HG03571 (cell line): ENCODE data around the gene STAM2.
"Not testable (repeated sequence)": the region's sequence is repeated elsewhere in the genome, so short reads cannot be mapped to it uniquely, and the experiment has no call there.

ENCODE experiments used
- ATAC-seq: cut with Tn5 transposase; IDR thresholded peaks from one replicate; pipeline ENCODE4 v1.9.1; 2021; ENCODE audit not compliant: unreplicated experiment

STAM2 gene

GRCh38 chr2:152173831-152174230, 1.7 kb downstream of the STAM2 start:
- ATAC-seq: no peak

- not testable (repeated sequence) for ATAC-seq
These were observed 3.3 kb downstream of the STAM2 start for GRCh38 chr2:152172201-152172785.

GRCh38 chr2:152171718-152172117, 3.8 kb downstream of the STAM2 start:
- no peak for ATAC-seq

- not testable (repeated sequence) for ATAC-seq
These were observed 6.4 kb downstream of the STAM2 start for GRCh38 chr2:152169158-152169557.

- not testable (repeated sequence) for ATAC-seq
These were observed 8.1 kb downstream of the STAM2 start for GRCh38 chr2:152167470-152167869.

- peak; percentile 48 for ATAC-seq
These were observed 8.5 kb downstream of the STAM2 start for GRCh38 chr2:152167065-152167464.

- ATAC-seq: peak; percentile 72
These were observed 8.9 kb downstream of the STAM2 start for GRCh38 chr2:152166633-152167032.

- ATAC-seq: no peak
These were observed 9.8 kb downstream of the STAM2 start for GRCh38 chr2:152165780-152166179.

- no peak for ATAC-seq
These were observed 10.3 kb downstream of the STAM2 start for GRCh38 chr2:152165306-152165705.

GRCh38 chr2:152163669-152164068, 11.9 kb downstream of the STAM2 start:
- ATAC-seq: not testable (repeated sequence)

GRCh38 chr2:152162141-152162540, 13.4 kb downstream of the STAM2 start:
- ATAC-seq: no peak

- peak; percentile 78 for ATAC-seq
These were observed 14.0 kb downstream of the STAM2 start for GRCh38 chr2:152161598-152161997.

GRCh38 chr2:152160378-152160777, 15.2 kb downstream of the STAM2 start:
- ATAC-seq: not testable (repeated sequence)

- ATAC-seq: no peak
These were observed 18.3 kb downstream of the STAM2 start for GRCh38 chr2:152157253-152157652.

- ATAC-seq: no peak
These were observed 20.4 kb downstream of the STAM2 start for GRCh38 chr2:152155209-152155608.

- ATAC-seq: no peak
These were observed 21.1 kb downstream of the STAM2 start for GRCh38 chr2:152154462-152154861.

- peak; percentile 65 for ATAC-seq
These were observed 40.9 kb downstream of the STAM2 start for GRCh38 chr2:152134488-152135280.

GRCh38 chr2:152132306-152132705, 43.3 kb downstream of the STAM2 start:
- ATAC-seq: no peak

- ATAC-seq: no peak
These were observed 47.9 kb downstream of the STAM2 start for GRCh38 chr2:152127628-152128027.

GRCh38 chr2:152126664-152127063, 48.9 kb downstream of the STAM2 start:
- ATAC-seq: no peak

- ATAC-seq: no peak
These were observed 53.4 kb downstream of the STAM2 start for GRCh38 chr2:152122161-152122560.

- ATAC-seq: no peak
These were observed 55.1 kb downstream of the STAM2 start for GRCh38 chr2:152120430-152120829.

GRCh38 chr2:152115952-152116351, 59.6 kb downstream of the STAM2 start:
- no peak for ATAC-seq
